Esophagus squamous epithelium (tissue), 5 donors: Measurements from ENCODE around the gene RPS6KB2. TPM values are rescaled to one million over a fixed set of nuclear protein-coding genes. Genes with fewer than 3 reads are reported as not detected.
"Not testable (repeated sequence)": the region's sequence is repeated elsewhere in the genome, so short reads cannot be mapped to it uniquely, and the experiment has no call there.

Experiments used
- DNase-seq: peaks from one replicate; lab custom pipeline; 2025; lab: John Stamatoyannopoulos, UW
- H3K27ac ChIP-seq, 4 donors: fragments of 200-600 bp; sonication (generic); one replicate each; pipeline ENCODE4 v1.5.1; 2016 to 2019; ENCODE audit warnings: mild to moderate bottlenecking in 1 of 4
- H3K27me3 ChIP-seq, 4 donors: fragments of 200-600 bp; sonication (generic); 1 replicate in 3 of 4; 2 replicates in 1 of 4; pipeline versions ENCODE4 v1.5.1 to v1.6.0; 2017 to 2021; ENCODE audit warnings: antibody characterized with exemption in 1 of 4
- H3K36me3 ChIP-seq, 3 donors: fragments of 200-600 bp; sonication (generic); one replicate each; pipeline ENCODE4 v1.5.1; 2016 to 2019
- H3K4me1 ChIP-seq, 3 donors: fragments of 200-600 bp; sonication (generic); one replicate each; pipeline ENCODE4 v1.5.1; 2017 to 2019
- H3K4me3 ChIP-seq, 4 donors: fragments of 200-600 bp; sonication (generic); 1 replicate in 3 of 4; 2 replicates in 1 of 4; pipeline ENCODE4 v1.5.1; 2016 to 2019; ENCODE audit warnings: mild to moderate bottlenecking in 2 of 4, moderate library complexity in 1 of 4
- H3K9me3 ChIP-seq, 3 donors: fragments of 200-600 bp; sonication (generic); one replicate each; pipeline ENCODE4 v1.5.1; 2016 to 2019
- CTCF ChIP-seq, 6 experiments: fragments of 450-650 bp in 4 of 6; fragments of 200-600 bp in 2 of 6; sonication (generic) in 2 of 6; IDR thresholded peaks; one replicate each; pipeline ENCODE4 v1.5.1; 2016 to 2019; ENCODE audit warnings: antibody characterized with exemption in 6 of 6, mild to moderate bottlenecking in 4 of 6, moderate library complexity in 4 of 6
- POLR2A ChIP-seq, 4 donors: fragments of 450-650 bp; IDR thresholded peaks; one replicate each; pipeline ENCODE4 v1.6.1; 2017; ENCODE audit warnings: antibody characterized with exemption in 4 of 4, mild to moderate bottlenecking in 4 of 4, moderate library complexity in 3 of 4
- WGBS, 2 donors: methylation state at CpG; one replicate each; pipeline ENCODE4 v1.1.5; 2018; 5-methylcytosine and 5-hydroxymethylcytosine counted together
- intact Hi-C: fragments of 100-400 bp; cut with DNase I; formaldehyde crosslinking; loops from one replicate; pipeline ENCODE4 v1.15.0; 2022
- total RNA-seq, 4 donors: library from RNA; depleted of rRNA; stranded (reverse); fragments of >200 nt; gene quantifications; one replicate each; pipeline ENCODE4 v1.1.0, GENCODE V29; 2016
- donor health status: DM: yes; HTN: yes; CAD: no.

RPS6KB2 gene
- total RNA-seq, 4 donors from 2014 or later, result 67.5 to 121 (median 113) TPM

DNA sequence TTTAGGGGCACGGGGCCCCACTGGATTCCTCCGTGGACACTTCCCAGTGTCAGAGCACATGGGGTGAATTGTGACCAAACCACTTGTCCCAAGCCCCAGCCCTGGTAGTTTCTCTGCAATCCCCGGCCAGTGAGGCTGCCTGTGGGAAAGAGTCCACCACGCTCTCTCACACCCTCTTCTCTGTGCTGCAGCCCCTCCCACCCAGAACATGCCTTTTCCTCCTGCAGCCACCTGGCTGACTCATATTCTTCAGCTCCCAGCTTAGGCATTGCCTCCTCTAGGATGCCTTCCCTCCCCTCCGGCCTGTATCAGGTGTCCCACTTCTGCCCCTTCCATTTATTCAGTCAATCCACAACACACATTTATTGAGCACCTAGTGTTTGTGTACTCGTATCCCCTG is 5.4 kb upstream of the RPS6KB2 start:
- H3K9me3 ChIP-seq, result no peaks in the 10 kb centered on the region

GRCh38 chr11:67423466-67423865 is 4.8 kb upstream of the RPS6KB2 start:
- Histone ChIP-seq H3K9me3 (no peaks in the 10 kb centered on the region), H3K27me3 (no peaks in the 10 kb centered on the region), H3K4me1 (peaks cover 21 to 54% (median 36%) of the 10 kb centered on the region in 3 donors), H3K36me3 (no peaks in the 10 kb centered on the region), H3K4me3 (no peak overlapping the region), H3K27ac (peak overlapping the region in 1 of 4 donors; percentile 69)
- TF ChIP-seq POLR2A (IDR thresholded peaks at IDR 0.05) (no peak), CTCF (IDR thresholded peaks at IDR 0.05) (no peak)
- intact Hi-C loops, result no loop called here
- 79 to 100% methylated on average over 1 to 5 of the region's 13 CpGs for whole genome bisulfite sequencing, 2 donors
- no peak for DNase-seq

More for the DNA sequence above, 5.4 kb upstream of the RPS6KB2 start:
- Histone ChIP-seq H3K27ac (peak overlapping the region in 3 of 4 donors; percentile 35 to 69 (median 61)), H3K36me3 (no peaks in the 10 kb centered on the region), H3K4me1 (peaks cover 22 to 59% (median 39%) of the 10 kb centered on the region in 3 donors), H3K27me3 (no peaks in the 10 kb centered on the region), H3K4me3 (no peak overlapping the region)
- TF ChIP-seq POLR2A (IDR thresholded peaks at IDR 0.05) (no peak), CTCF (IDR thresholded peaks at IDR 0.05) (no peak)
- WGBS, 2 donors, result 31 to 32% methylated on average over 4 to 6 of the region's 6 CpGs
- no peak for DNase-seq
- intact Hi-C loops, result no loop called here

GRCh38 chr11:67423891-67424613 is 4.2 kb upstream of the RPS6KB2 start:
- intact Hi-C loops, result no loop called here
- H3K36me3 ChIP-seq, result no peaks in the 10 kb centered on the region
- H3K27me3 ChIP-seq, result no peaks in the 10 kb centered on the region
- H3K9me3 ChIP-seq, result no peaks in the 10 kb centered on the region
- DNase-seq, result no peak
- peaks cover 18 to 52% (median 32%) of the 10 kb centered on the region in 3 donors for H3K4me1 ChIP-seq
- 92% methylated on average over 7 of the region's 34 CpGs; no CpG with 5 or more reads in 1 of the 2 donors for whole genome bisulfite sequencing, 2 donors
- TF ChIP-seq POLR2A (IDR thresholded peaks at IDR 0.05) (no peak), CTCF (IDR thresholded peaks at IDR 0.05) (no peak)
- H3K4me3 ChIP-seq, result no peak overlapping the region
- no peak overlapping the region for H3K27ac ChIP-seq

- peak overlapping the region; percentile 85 to 96 (median 90) for H3K4me3 ChIP-seq
- WGBS, 2 donors, result 66 to 70% methylated on average over 19 of the region's 19 CpGs
Measured at GRCh38 chr11:67427364-67427859, 882 bp upstream of the RPS6KB2 start.

GRCh38 chr11:67429038-67429668 is 859 bp downstream of the RPS6KB2 start:
- Histone ChIP-seq H3K4me1 (peaks cover 22 to 56% (median 24%) of the 10 kb centered on the region in 3 donors), H3K36me3 (peaks cover 27 to 46% (median 27%) of the 10 kb centered on the region in 3 donors), H3K27me3 (no peaks in the 10 kb centered on the region), H3K9me3 (no peaks in the 10 kb centered on the region), H3K27ac (peak overlapping the region; percentile 93 to 97 (median 95)), H3K4me3 (peak overlapping the region; percentile 85 to 96 (median 90))
- no peak for TF ChIP-seq CTCF (IDR thresholded peaks at IDR 0.05)
- peak in 1 of 4 donors; percentile 24 for TF ChIP-seq POLR2A (IDR thresholded peaks at IDR 0.05)
- DNase-seq, result no peak
- WGBS, 2 donors, result 22 to 47% methylated on average over 2 to 9 of the region's 12 CpGs
- intact Hi-C loops, result no loop called here

More at GRCh38 chr11:67427364-67427859, 882 bp upstream of the RPS6KB2 start:
- H3K9me3 ChIP-seq, intact Hi-C loops, DNase-seq, H3K27me3 ChIP-seq: not testable (repeated sequence)
- peaks cover 10 to 28% (median 10%) of the 10 kb centered on the region in 3 donors for H3K36me3 ChIP-seq
- peak overlapping the region; percentile 93 to 97 (median 95) for H3K27ac ChIP-seq
- H3K4me1 ChIP-seq, result peaks cover 11 to 54% (median 29%) of the 10 kb centered on the region in 3 donors
